GM23248 (cell line): ENCODE results near the gene PGP.

Experiments used
- EZH2 ChIP-seq: fragments of 200-600 bp; sonication (generic); IDR thresholded peaks from 2 replicates; pipeline ENCODE4 v1.6.1; 2018; ENCODE audit warnings: antibody characterized with exemption, mild to moderate bottlenecking; ENCODE audit not compliant: insufficient read depth, poor library complexity, severe bottlenecking
- EZH2phosphoT487 ChIP-seq: fragments of 200-600 bp; sonication (generic); IDR thresholded peaks from 2 replicates; pipeline ENCODE4 v1.6.1; 2018; ENCODE audit warnings: antibody characterized with exemption, moderate library complexity, mild to moderate bottlenecking, low read depth; ENCODE audit not compliant: insufficient read depth

- TF ChIP-seq EZH2phosphoT487: no peak
- no peak for TF ChIP-seq EZH2
These were observed 40.1 kb downstream of the PGP start for GRCh38 chr16:2174396-2175131.
